HG03103 (cell line): Measurements from ENCODE around the gene METTL22.

Source experiments
- ATAC-seq: cut with Tn5 transposase; IDR thresholded peaks from one replicate; pipeline ENCODE4 v1.9.1; 2021; ENCODE audit warnings: low read depth; ENCODE audit not compliant: unreplicated experiment

METTL22 gene

GRCh38 chr16:8591451-8591850 lies 30.0 kb upstream of the METTL22 start:
- no peak for ATAC-seq

- ATAC-seq, result no peak
Measured at GRCh38 chr16:8594149-8594666, 27.3 kb upstream of the METTL22 start.

GRCh38 chr16:8595783-8596182 lies 25.7 kb upstream of the METTL22 start:
- ATAC-seq, result no peak

- ATAC-seq, result no peak
Measured at GRCh38 chr16:8596581-8596980, 24.9 kb upstream of the METTL22 start.

- no peak for ATAC-seq
Measured at GRCh38 chr16:8600144-8600775, 21.2 kb upstream of the METTL22 start.

- ATAC-seq, result no peak
Measured at GRCh38 chr16:8605554-8605953, 15.9 kb upstream of the METTL22 start.

- ATAC-seq, result no peak
Measured at GRCh38 chr16:8607214-8607613, 14.3 kb upstream of the METTL22 start.

- ATAC-seq, result no peak
Measured at GRCh38 chr16:8611122-8611521, 10.4 kb upstream of the METTL22 start.

GRCh38 chr16:8611886-8612600 lies 9.5 kb upstream of the METTL22 start:
- ATAC-seq, result no peak

GRCh38 chr16:8614435-8615029 lies 7.0 kb upstream of the METTL22 start:
- no peak for ATAC-seq

GRCh38 chr16:8619671-8620370 lies 1.7 kb upstream of the METTL22 start:
- no peak for ATAC-seq

GRCh38 chr16:8620535-8620934 lies 963 bp upstream of the METTL22 start:
- no peak for ATAC-seq

GRCh38 chr16:8621222-8621571 lies 301 bp upstream of the METTL22 start:
- no peak for ATAC-seq

- no peak for ATAC-seq
Measured at GRCh38 chr16:8622315-8622656, 788 bp downstream of the METTL22 start.

- ATAC-seq, result no peak
Measured at GRCh38 chr16:8623634-8624033, 2.1 kb downstream of the METTL22 start.

GRCh38 chr16:8625491-8626087 lies 4.1 kb downstream of the METTL22 start:
- ATAC-seq, result no peak

- ATAC-seq, result no peak
Measured at GRCh38 chr16:8626946-8627345, 5.4 kb downstream of the METTL22 start.

GRCh38 chr16:8627456-8627855 lies 6.0 kb downstream of the METTL22 start:
- no peak for ATAC-seq

- ATAC-seq, result no peak
Measured at GRCh38 chr16:8628981-8629725, 7.7 kb downstream of the METTL22 start.

- no peak for ATAC-seq
Measured at GRCh38 chr16:8630255-8630953, 8.9 kb downstream of the METTL22 start.
